ENCODE measurements around the gene TMOD3.

GRCh38 chr15:51842265-51842664 is 12.8 kb downstream of the TMOD3 start:
- TF ChIP-seq CTCF (IDR thresholded peaks at IDR 0.05; ENCODE audit: extremely low read depth in 1 of 2, insufficient read depth in 1 of 2, low read depth in 1 of 2, low read length in 2 of 2) (no peak), EZH2 (IDR thresholded peaks at IDR 0.05; ENCODE audit: borderline replicate concordance, low read depth, low read length, severe bottlenecking) (no peak), MYC (IDR thresholded peaks at IDR 0.05; ENCODE audit: low read depth, low read length) (no peak), GATA2 (IDR thresholded peaks at IDR 0.05; ENCODE audit: insufficient read depth, insufficient read length, low read depth, low read length) (no peak)
